Measurements from ENCODE around the gene SEMA3D. TPM values are rescaled to one million over a fixed set of nuclear protein-coding genes. Genes with fewer than 3 reads are reported as not detected.

SEMA3D gene
- total and polyA plus RNA-seq, 9 of the 15 experiments (the other 6 are each of a cell fraction or from before 2014, with no cell fraction given): 0.01 to 0.10 (median 0.04) TPM; not detected in 1

GRCh38 chr7:85090143-85090542 lies 96.7 kb downstream of the SEMA3D start (continued):
- TF ChIP-seq, protein P1, sequence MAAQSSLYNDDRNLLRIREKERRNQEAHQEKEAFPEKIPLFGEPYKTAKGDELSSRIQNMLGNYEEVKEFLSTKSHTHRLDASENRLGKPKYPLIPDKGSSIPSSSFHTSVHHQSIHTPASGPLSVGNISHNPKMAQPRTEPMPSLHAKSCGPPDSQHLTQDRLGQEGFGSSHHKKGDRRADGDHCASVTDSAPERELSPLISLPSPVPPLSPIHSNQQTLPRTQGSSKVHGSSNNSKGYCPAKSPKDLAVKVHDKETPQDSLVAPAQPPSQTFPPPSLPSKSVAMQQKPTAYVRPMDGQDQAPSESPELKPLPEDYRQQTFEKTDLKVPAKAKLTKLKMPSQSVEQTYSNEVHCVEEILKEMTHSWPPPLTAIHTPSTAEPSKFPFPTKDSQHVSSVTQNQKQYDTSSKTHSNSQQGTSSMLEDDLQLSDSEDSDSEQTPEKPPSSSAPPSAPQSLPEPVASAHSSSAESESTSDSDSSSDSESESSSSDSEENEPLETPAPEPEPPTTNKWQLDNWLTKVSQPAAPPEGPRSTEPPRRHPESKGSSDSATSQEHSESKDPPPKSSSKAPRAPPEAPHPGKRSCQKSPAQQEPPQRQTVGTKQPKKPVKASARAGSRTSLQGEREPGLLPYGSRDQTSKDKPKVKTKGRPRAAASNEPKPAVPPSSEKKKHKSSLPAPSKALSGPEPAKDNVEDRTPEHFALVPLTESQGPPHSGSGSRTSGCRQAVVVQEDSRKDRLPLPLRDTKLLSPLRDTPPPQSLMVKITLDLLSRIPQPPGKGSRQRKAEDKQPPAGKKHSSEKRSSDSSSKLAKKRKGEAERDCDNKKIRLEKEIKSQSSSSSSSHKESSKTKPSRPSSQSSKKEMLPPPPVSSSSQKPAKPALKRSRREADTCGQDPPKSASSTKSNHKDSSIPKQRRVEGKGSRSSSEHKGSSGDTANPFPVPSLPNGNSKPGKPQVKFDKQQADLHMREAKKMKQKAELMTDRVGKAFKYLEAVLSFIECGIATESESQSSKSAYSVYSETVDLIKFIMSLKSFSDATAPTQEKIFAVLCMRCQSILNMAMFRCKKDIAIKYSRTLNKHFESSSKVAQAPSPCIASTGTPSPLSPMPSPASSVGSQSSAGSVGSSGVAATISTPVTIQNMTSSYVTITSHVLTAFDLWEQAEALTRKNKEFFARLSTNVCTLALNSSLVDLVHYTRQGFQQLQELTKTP (IDR thresholded peaks at IDR 0.05; ENCODE audit: low read depth in 1 of 2, partially characterized antibody in 2 of 2): no peak
- no peak for TF ChIP-seq FOXK2 (conservative IDR thresholded peaks at IDR 0.05 in 1 of 2, IDR thresholded peaks at IDR 0.05 in 1 of 2; ENCODE audit: low read depth in 2 of 2)

GRCh38 chr7:85081846-85082245 lies 105.0 kb downstream of the SEMA3D start:
- in situ Hi-C loops (cut with MboI): no loop called here
- TF ChIP-seq STAG1 (CRISPR knock-in tag; IDR thresholded peaks at IDR 0.05; ENCODE audit: borderline replicate concordance) (no peak), LARP7 (IDR thresholded peaks at IDR 0.05) (no peak), SMARCA4 (IDR thresholded peaks at IDR 0.05) (no peak), ZNF232 (CRISPR knock-in tag; IDR thresholded peaks at IDR 0.05) (no peak), CHAMP1 (IDR thresholded peaks at IDR 0.05) (no peak), CBFA2T2 (conservative IDR thresholded peaks at IDR 0.05) (no peak)

More at GRCh38 chr7:85081846-85082245, 105.0 kb downstream of the SEMA3D start:
- no peak for FAIRE-seq
- ChIA-PET CTCF (ENCODE audit: low intra/inter-chr PET ratio) (no interaction called here), POLR2A (no interaction called here)
- Histone ChIP-seq H3K9ac (ENCODE audit: insufficient read depth in 1 of 2, low read depth in 2 of 2, low read length in 2 of 2) (no peak overlapping the region), H3K27ac (ENCODE audit: extremely low read depth, low read depth, low read length) (no peak overlapping the region), H2AFZ (ENCODE audit: low read depth, low read length) (no peak overlapping the region), H3K4me1 (replicated peaks in 1 of 2; ENCODE audit: control insufficient read depth in 2 of 2, insufficient read depth in 2 of 2, low read length in 2 of 2) (no peaks in the 10 kb centered on the region), H3K27me3 (ENCODE audit: control insufficient read depth in 2 of 2, insufficient read depth in 2 of 2, low read length in 2 of 2) (no peaks in the 10 kb centered on the region), H4K20me1 (replicated peaks; ENCODE audit: control insufficient read depth, insufficient read depth, low read length) (no peaks in the 10 kb centered on the region), H3K4me2 (ENCODE audit: insufficient read depth, low read length) (no peak overlapping the region), H3K36me3 (ENCODE audit: control insufficient read depth, insufficient read depth, low read length) (no peaks in the 10 kb centered on the region), H3K9me1 (ENCODE audit: control insufficient read depth, insufficient read depth, low read length) (no peaks in the 10 kb centered on the region), H3K4me3 (no peak overlapping the region), H3K9me3 (replicated peaks; ENCODE audit: control insufficient read depth, insufficient read depth, low read depth, low read length) (no peaks in the 10 kb centered on the region), H3K79me2 (ENCODE audit: control insufficient read depth, insufficient read depth, low read length) (no peaks in the 10 kb centered on the region)
- no peak for DNase-seq (ENCODE audit: extremely low read depth in 1 of 4, low spot score in 3 of 4)
- WGBS (ENCODE audit: insufficient coverage, low coverage, missing lambda C conversion rate): 7% methylated on average over 1 of the region's 1 CpG
- intact Hi-C loops (cut with micrococcal nuclease): no loop called here
- ATAC-seq: no peak
- no TSS peak for BruUV-seq (replicated peaks)

All from K562 (cell line).